HepG2 (cell line): ENCODE measurements around the gene MAPK10. TPM values are rescaled to one million over a fixed set of nuclear protein-coding genes. Genes with fewer than 3 reads are reported as not detected.

Experiments used
- ATAC-seq: fragments of 200-7000 bp; cut with Tn5 transposase; 3 replicates; pipeline ENCODE4 v1.9.1; 2020; ENCODE audit warnings: mild to moderate bottlenecking, moderate library complexity
- BruUV-seq: library from RNA; stranded (reverse); fragments of 400-500 nt; replicated peaks from 2 replicates; lab custom pipeline; 2021; lab: Mats Ljungman, UMichigan
- CTCF ChIA-PET: fragments of 300-600 bp; formaldehyde crosslinking; extraction: SDS; loops from one replicate; lab custom pipeline; 2021; ENCODE audit warnings: low total read pairs, inconsistent platforms, low intra/inter-chr PET ratio; lab: Yijun Ruan, JAX
- POLR2A ChIA-PET: fragments of 350-600 bp; sonication (Branson Sonifier 250); formaldehyde crosslinking; loops from one replicate; lab custom pipeline; 2020; ENCODE audit warnings: antibody characterized with exemption, inconsistent platforms; lab: Yijun Ruan, JAX
- DNase-seq: peaks from one replicate; pipeline ENCODE4 v3.0.0-alpha.2; 2015; ENCODE audit warnings: low spot score
- FAIRE-seq: peaks from 3 replicates; lab custom pipeline; 2011; peaks lifted over from hg19 to GRCh38; lab: Jason Lieb, UNC
- H2AFZ ChIP-seq: one replicate; pipeline ENCODE4 v1.6.1; 2011; ENCODE audit warnings: low read length, inconsistent platforms
- H3K27ac ChIP-seq: fragments of 300-600 bp; 3 replicates; pipeline ENCODE4 v1.8.0; 2011; ENCODE audit warnings: mixed run types, mild to moderate bottlenecking, mixed read lengths, low read length, inconsistent platforms; ENCODE audit not compliant: insufficient read depth; ENCODE audit errors: extremely low read length
- H3K27me3 ChIP-seq, 2 experiments: fragments of 200-600 bp in 1 of 2; 2 replicates in 1 of 2; 3 replicates in 1 of 2; pipeline versions ENCODE4 v1.6.0 to v1.8.0; 2011; ENCODE audit warnings: low read length in 2 of 2, mild to moderate bottlenecking in 2 of 2, moderate library complexity in 2 of 2, inconsistent platforms in 1 of 2; ENCODE audit not compliant: insufficient read depth in 2 of 2, control insufficient read depth in 1 of 2
- H3K36me3 ChIP-seq, 2 experiments: fragments of 200-600 bp in 1 of 2; replicated peaks in 1 of 2; 2 replicates in 1 of 2; 3 replicates in 1 of 2; pipeline versions ENCODE4 v1.5.1 to v1.8.0; 2011; ENCODE audit warnings: low read length in 2 of 2, inconsistent platforms in 1 of 2; ENCODE audit not compliant: insufficient read depth in 2 of 2, control insufficient read depth in 1 of 2
- H3K4me1 ChIP-seq: 2 replicates; pipeline ENCODE4 v1.5.1; 2012; ENCODE audit warnings: low read length, inconsistent platforms; ENCODE audit not compliant: insufficient read depth
- H3K4me2 ChIP-seq: 2 replicates; pipeline ENCODE4 v1.6.0; 2011; ENCODE audit warnings: low read depth, low read length, inconsistent platforms
- H3K4me3 ChIP-seq, 3 experiments: fragments of 200-600 bp in 1 of 3; sonication (generic), shearing (Covaris generic) in 1 of 3; replicated peaks in 1 of 3; 2 replicates each; pipeline ENCODE4 v1.5.1; 2011 to 2016; ENCODE audit warnings: low read length in 3 of 3, inconsistent platforms in 2 of 3, low read depth in 2 of 3, mild to moderate bottlenecking in 2 of 3, control low read depth in 1 of 3, mixed read lengths in 1 of 3; ENCODE audit not compliant: insufficient read depth in 1 of 3
- H3K79me2 ChIP-seq: one replicate; pipeline ENCODE4 v1.6.1; 2011; ENCODE audit warnings: low read length, inconsistent platforms; ENCODE audit not compliant: insufficient read depth
- H3K9ac ChIP-seq: 2 replicates; pipeline ENCODE4 v1.6.0; 2011; ENCODE audit warnings: mild to moderate bottlenecking, low read depth, low read length, inconsistent platforms; ENCODE audit not compliant: insufficient read depth
- H3K9me3 ChIP-seq: 2 replicates; pipeline ENCODE4 v1.5.1; 2012; ENCODE audit warnings: mild to moderate bottlenecking, low read length
- H4K20me1 ChIP-seq: 2 replicates; pipeline ENCODE4 v1.6.0; 2011; ENCODE audit warnings: inconsistent platforms, mild to moderate bottlenecking, low read length, moderate library complexity; ENCODE audit not compliant: insufficient read depth
- BHLHE40 ChIP-seq: IDR thresholded peaks from 2 replicates; pipeline ENCODE4 v1.6.1; 2011; ENCODE audit warnings: low read length, improper control_type of control experiment
- ELF1 ChIP-seq: sonication (generic); formaldehyde crosslinking; IDR thresholded peaks from 2 replicates; pipeline ENCODE4 v1.4.0; 2020; ENCODE audit warnings: missing genetic modification reagents
- GPBP1L1 ChIP-seq: sonication (generic); formaldehyde crosslinking; IDR thresholded peaks from 2 replicates; pipeline ENCODE4 v1.5.0; 2020; ENCODE audit warnings: mild to moderate bottlenecking, missing genetic modification reagents
- MEF2D ChIP-seq: sonication (generic); formaldehyde crosslinking; IDR thresholded peaks from 2 replicates; pipeline ENCODE4 v1.5.1; 2020; ENCODE audit warnings: mild to moderate bottlenecking, missing genetic modification reagents
- RBM39 ChIP-seq: fragments of 200-400 bp; formaldehyde crosslinking; IDR thresholded peaks from one replicate; pipeline ENCODE4 v1.6.1; 2018; ENCODE audit warnings: antibody characterized with exemption, mild to moderate bottlenecking, low read depth, low read length; ENCODE audit not compliant: poor library complexity, severe bottlenecking
- RFXANK ChIP-seq: IDR thresholded peaks from 2 replicates; pipeline ENCODE4 v1.6.1; 2016
- TAF1 ChIP-seq: sonication (generic); formaldehyde crosslinking; IDR thresholded peaks from 2 replicates; pipeline ENCODE4 v1.4.0; 2020; ENCODE audit warnings: missing genetic modification reagents
- TARDBP ChIP-seq: sonication (generic); formaldehyde crosslinking; IDR thresholded peaks from 2 replicates; pipeline ENCODE4 v1.8.0; 2022; ENCODE audit warnings: mild to moderate bottlenecking, missing genetic modification reagents
- ZNF691 ChIP-seq: sonication (generic); formaldehyde crosslinking; IDR thresholded peaks from 2 replicates; pipeline ENCODE4 v1.4.0; 2020; ENCODE audit warnings: missing genetic modification reagents, low read depth, mild to moderate bottlenecking, borderline replicate concordance
- in situ Hi-C: cut with HindIII; loops from 2 replicates; pipeline ENCODE4 v1.10.0; 2017; ENCODE audit warnings: low pct_unique_long_range_greater_than_20kb; ENCODE audit not compliant: extremely low pct_ligation_motif_present
- intact Hi-C: fragments of 100-400 bp; cut with micrococcal nuclease; formaldehyde crosslinking; loops from one replicate; pipeline ENCODE4 v1.10.0; 2022; ENCODE audit not compliant: unreplicated experiment
- polyA plus RNA-seq, 8 experiments: library from polyadenylated mRNA; depleted of rRNA in 3 of 8; stranded (reverse) in 7 of 8; unstranded in 1 of 8; fragments of >200 nt; fragmentation: Illumina TruSeq in 4 of 8; extraction: Trizol in 4 of 8; gene quantifications; 2 replicates each; pipeline versions ENCODE4 v1.2.1 to v1.2.3, GENCODE V29; 2011 to 2016; ENCODE audit warnings: low read depth in 4 of 8, missing spikeins in 1 of 8, mixed read lengths in 1 of 8; ENCODE audit not compliant: insufficient read depth in 1 of 8
- total RNA-seq, 5 experiments: library from RNA; depleted of rRNA; stranded (reverse); fragments of >200 nt; fragmentation: Illumina TruSeq; extraction: Trizol; gene quantifications; 2 replicates each; pipeline ENCODE4 v1.2.3, GENCODE V29; 2016; ENCODE audit warnings: low read depth in 1 of 5
- TF ChIP-seq, protein P1 (sequence below): IDR thresholded peaks from 2 replicates; pipeline ENCODE4 v1.6.1; 2016; ENCODE audit warnings: low read depth, control low read depth
- TF ChIP-seq, protein P2 (sequence below): sonication (generic); formaldehyde crosslinking; conservative IDR thresholded peaks from 2 replicates; pipeline ENCODE4 v1.4.0; 2020; ENCODE audit warnings: missing genetic modification reagents

Gene MAPK10
- total and polyA plus RNA-seq, 2 of the 13 experiments (the other 11 are each of a cell fraction or from before 2014, with no cell fraction given) = not detected

- Histone ChIP-seq H3K4me1 (no peaks in the 10 kb centered on the region), H3K4me3 (no peak overlapping the region), H4K20me1 (no peaks in the 10 kb centered on the region), H3K9me3 (no peaks in the 10 kb centered on the region), H3K36me3 (no peaks in the 10 kb centered on the region), H3K27ac (no peak overlapping the region), H2AFZ (no peak overlapping the region), H3K27me3 (no peaks in the 10 kb centered on the region), H3K79me2 (no peaks in the 10 kb centered on the region), H3K4me2 (no peak overlapping the region), H3K9ac (no peak overlapping the region)
- CTCF ChIA-PET = no interaction called here
- POLR2A ChIA-PET = no interaction called here
- in situ Hi-C loops = no loop called here
- DNase-seq (no peak), FAIRE-seq (no peak), ATAC-seq (no peak)
- intact Hi-C loops = no loop called here
- TF ChIP-seq RFXANK (CRISPR knock-in tag) (no peak), MEF2D (CRISPR knock-in tag) (no peak), ELF1 (no peak), TAF1 (CRISPR knock-in tag) (no peak), BHLHE40 (no peak), ZNF691 (CRISPR knock-in tag) (no peak), TARDBP (CRISPR knock-in tag) (no peak), RBM39 (no peak), GPBP1L1 (CRISPR knock-in tag) (no peak)
- TF ChIP-seq, protein P1, sequence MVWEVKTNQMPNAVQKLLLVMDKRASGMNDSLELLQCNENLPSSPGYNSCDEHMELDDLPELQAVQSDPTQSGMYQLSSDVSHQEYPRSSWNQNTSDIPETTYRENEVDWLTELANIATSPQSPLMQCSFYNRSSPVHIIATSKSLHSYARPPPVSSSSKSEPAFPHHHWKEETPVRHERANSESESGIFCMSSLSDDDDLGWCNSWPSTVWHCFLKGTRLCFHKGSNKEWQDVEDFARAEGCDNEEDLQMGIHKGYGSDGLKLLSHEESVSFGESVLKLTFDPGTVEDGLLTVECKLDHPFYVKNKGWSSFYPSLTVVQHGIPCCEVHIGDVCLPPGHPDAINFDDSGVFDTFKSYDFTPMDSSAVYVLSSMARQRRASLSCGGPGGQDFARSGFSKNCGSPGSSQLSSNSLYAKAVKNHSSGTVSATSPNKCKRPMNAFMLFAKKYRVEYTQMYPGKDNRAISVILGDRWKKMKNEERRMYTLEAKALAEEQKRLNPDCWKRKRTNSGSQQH (CRISPR knock-in tag) = no peak
- TF ChIP-seq, protein P2, sequence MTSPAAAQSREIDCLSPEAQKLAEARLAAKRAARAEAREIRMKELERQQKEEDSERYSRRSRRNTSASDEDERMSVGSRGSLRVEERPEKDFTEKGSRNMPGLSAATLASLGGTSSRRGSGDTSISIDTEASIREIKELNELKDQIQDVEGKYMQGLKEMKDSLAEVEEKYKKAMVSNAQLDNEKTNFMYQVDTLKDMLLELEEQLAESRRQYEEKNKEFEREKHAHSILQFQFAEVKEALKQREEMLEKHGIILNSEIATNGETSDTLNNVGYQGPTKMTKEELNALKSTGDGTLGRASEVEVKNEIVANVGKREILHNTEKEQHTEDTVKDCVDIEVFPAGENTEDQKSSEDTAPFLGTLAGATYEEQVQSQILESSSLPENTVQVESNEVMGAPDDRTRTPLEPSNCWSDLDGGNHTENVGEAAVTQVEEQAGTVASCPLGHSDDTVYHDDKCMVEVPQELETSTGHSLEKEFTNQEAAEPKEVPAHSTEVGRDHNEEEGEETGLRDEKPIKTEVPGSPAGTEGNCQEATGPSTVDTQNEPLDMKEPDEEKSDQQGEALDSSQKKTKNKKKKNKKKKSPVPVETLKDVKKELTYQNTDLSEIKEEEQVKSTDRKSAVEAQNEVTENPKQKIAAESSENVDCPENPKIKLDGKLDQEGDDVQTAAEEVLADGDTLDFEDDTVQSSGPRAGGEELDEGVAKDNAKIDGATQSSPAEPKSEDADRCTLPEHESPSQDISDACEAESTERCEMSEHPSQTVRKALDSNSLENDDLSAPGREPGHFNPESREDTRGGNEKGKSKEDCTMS = no peak
- no TSS peak for BruUV-seq
Measured at GRCh38 chr4:86307432-86307831, 52.4 kb downstream of the MAPK10 start.
